ENCODE data around the gene IRF2BPL. TPM values are rescaled to one million over a fixed set of nuclear protein-coding genes. Genes with fewer than 3 reads are reported as not detected.
A peak's percentile ranks its signal among the peaks of the same experiment; 100 is the strongest.

IRF2BPL gene
- total RNA-seq, 1 donor from 2014 or later: 4.8 TPM

- Mint-ChIP-seq H3K4me1 (peaks cover 70% of the 10 kb centered on the region), H3K27ac (peak overlapping the region; percentile 20), H3K4me3 (no peak overlapping the region)
Observed at GRCh38 chr14:77002335-77002734, 26.2 kb downstream of the IRF2BPL start.

GRCh38 chr14:77000340-77001270 lies 27.9 kb downstream of the IRF2BPL start:
- peaks cover 23% of the 10 kb centered on the region for H3K27me3 Mint-ChIP-seq (ENCODE audit: insufficient read depth, low read depth)
- Histone ChIP-seq H2AFZ (replicated peaks) (peak overlapping the region; percentile 78), H3K4me2 (no peak overlapping the region), H3K79me2 (ENCODE audit: low read depth) (no peaks in the 10 kb centered on the region), H3K27ac (no peak overlapping the region), H3K4me1 (peaks cover 24% of the 10 kb centered on the region), H3K9ac (no peak overlapping the region), H3F3A (ENCODE audit: low read depth) (peaks cover 5% of the 10 kb centered on the region), H3K27me3 (no peaks in the 10 kb centered on the region), H3K4me3 (no peak overlapping the region), H3K36me3 (no peaks in the 10 kb centered on the region), H4K20me1 (ENCODE audit: low read depth) (no peaks in the 10 kb centered on the region), H3K9me3 (ENCODE audit: low read depth) (no peaks in the 10 kb centered on the region)
- H3K4me3 Mint-ChIP-seq: peak overlapping the region; percentile 44
- peaks cover 74% of the 10 kb centered on the region for H3K4me1 Mint-ChIP-seq
- H3K27ac Mint-ChIP-seq: peak overlapping the region; percentile 98
- DNase-seq (ENCODE audit: low spot score): peak; percentile 46
- H3K9me3 Mint-ChIP-seq: no peaks in the 10 kb centered on the region
- H3K36me3 Mint-ChIP-seq: no peaks in the 10 kb centered on the region
- no peak for TF ChIP-seq EZH2phosphoT487 (IDR thresholded peaks at IDR 0.05)
- no peak for TF ChIP-seq EZH2 (IDR thresholded peaks at IDR 0.05)
- TF ChIP-seq CTCF (IDR thresholded peaks at IDR 0.05): no peak

More at GRCh38 chr14:77002335-77002734, 26.2 kb downstream of the IRF2BPL start:
- no peaks in the 10 kb centered on the region for H3K9me3 Mint-ChIP-seq
- no peak for DNase-seq (ENCODE audit: low spot score)
- no peak overlapping the region for H3K9ac ChIP-seq
- no peaks in the 10 kb centered on the region for H3K36me3 Mint-ChIP-seq
- H3K4me1 ChIP-seq: peaks cover 19% of the 10 kb centered on the region
- no peaks in the 10 kb centered on the region for H3K27me3 ChIP-seq
- no peak overlapping the region for H3K27ac ChIP-seq
- no peaks in the 10 kb centered on the region for H4K20me1 ChIP-seq (ENCODE audit: low read depth)
- H3K36me3 ChIP-seq: no peaks in the 10 kb centered on the region
- peaks cover 22% of the 10 kb centered on the region for H3K27me3 Mint-ChIP-seq (ENCODE audit: insufficient read depth, low read depth)
- no peak overlapping the region for H3K4me3 ChIP-seq
- H3K4me2 ChIP-seq: no peak overlapping the region
- TF ChIP-seq EZH2 (IDR thresholded peaks at IDR 0.05) (no peak), EZH2phosphoT487 (IDR thresholded peaks at IDR 0.05) (no peak), CTCF (IDR thresholded peaks at IDR 0.05) (no peak)
- H3F3A ChIP-seq (ENCODE audit: low read depth): peaks cover 7% of the 10 kb centered on the region
- no peaks in the 10 kb centered on the region for H3K79me2 ChIP-seq (ENCODE audit: low read depth)
- H2AFZ ChIP-seq (replicated peaks): no peak overlapping the region
- no peaks in the 10 kb centered on the region for H3K9me3 ChIP-seq (ENCODE audit: low read depth)

GRCh38 chr14:76998910-76999309 lies 29.6 kb downstream of the IRF2BPL start:
- Histone ChIP-seq H3K9ac (no peak overlapping the region), H2AFZ (replicated peaks) (no peak overlapping the region), H3K27ac (no peak overlapping the region), H3K4me1 (peaks cover 25% of the 10 kb centered on the region), H4K20me1 (ENCODE audit: low read depth) (no peaks in the 10 kb centered on the region), H3K4me2 (no peak overlapping the region), H3F3A (ENCODE audit: low read depth) (peaks cover 16% of the 10 kb centered on the region), H3K36me3 (no peaks in the 10 kb centered on the region), H3K4me3 (no peak overlapping the region), H3K9me3 (ENCODE audit: low read depth) (no peaks in the 10 kb centered on the region), H3K27me3 (no peaks in the 10 kb centered on the region), H3K79me2 (ENCODE audit: low read depth) (no peaks in the 10 kb centered on the region)
- Mint-ChIP-seq H3K9me3 (no peaks in the 10 kb centered on the region), H3K27me3 (ENCODE audit: insufficient read depth, low read depth) (peaks cover 29% of the 10 kb centered on the region), H3K36me3 (no peaks in the 10 kb centered on the region), H3K4me3 (no peak overlapping the region), H3K4me1 (peaks cover 72% of the 10 kb centered on the region), H3K27ac (peak overlapping the region; percentile 92)
- no peak for DNase-seq (ENCODE audit: low spot score)
- no peak for TF ChIP-seq CTCF (IDR thresholded peaks at IDR 0.05)
